ENCODE data around the gene TOM1.

Gene TOM1

GRCh38 chr22:35299673-35300499, at the start of gene TOM1:
TOM1 (plus strand) TSS chr22:35299894; CDS start chr22:35299929, 35 bp downstream.
- DNase-seq, result peak; percentile 89

GRCh38 chr22:35250156-35250555, 49.5 kb upstream of the TOM1 start:
- DNase-seq, result no peak

- no peak for DNase-seq
Measured at GRCh38 chr22:35253946-35254345, 45.7 kb upstream of the TOM1 start.

- no peak for DNase-seq
Measured at GRCh38 chr22:35257002-35257320, 42.7 kb upstream of the TOM1 start.

- DNase-seq, result peak; percentile 10
Measured at GRCh38 chr22:35257321-35258190, 42.1 kb upstream of the TOM1 start, which contains the start of gene HMGXB4. HMGXB4 (plus strand) TSS chr22:35257493; CDS start chr22:35262391, 4,898 bp downstream.

GRCh38 chr22:35258191-35258988, 41.3 kb upstream of the TOM1 start:
- DNase-seq, result no peak

- no peak for DNase-seq
Measured at GRCh38 chr22:35264986-35265385, 34.7 kb upstream of the TOM1 start.

GRCh38 chr22:35266277-35266676, 33.4 kb upstream of the TOM1 start:
- no peak for DNase-seq

GRCh38 chr22:35269630-35270029, 30.1 kb upstream of the TOM1 start:
- DNase-seq, result no peak

- DNase-seq, result no peak
Measured at GRCh38 chr22:35274154-35274871, 25.4 kb upstream of the TOM1 start.

- DNase-seq, result no peak
Measured at GRCh38 chr22:35275580-35275979, 24.1 kb upstream of the TOM1 start.

- DNase-seq, result no peak
Measured at GRCh38 chr22:35276019-35276418, 23.7 kb upstream of the TOM1 start.

- no peak for DNase-seq
Measured at GRCh38 chr22:35288116-35288515, 11.6 kb upstream of the TOM1 start.

GRCh38 chr22:35292786-35293185, 6.9 kb upstream of the TOM1 start:
- DNase-seq, result no peak

- DNase-seq, result no peak
Measured at GRCh38 chr22:35296051-35296450, 3.6 kb upstream of the TOM1 start.

- DNase-seq, result peak; percentile 21
Measured at GRCh38 chr22:35299217-35299672, 449 bp upstream of the TOM1 start.

GRCh38 chr22:35301372-35301874, 1.7 kb downstream of the TOM1 start:
- DNase-seq, result no peak

- DNase-seq, result no peak
Measured at GRCh38 chr22:35303029-35303624, 3.4 kb downstream of the TOM1 start.

GRCh38 chr22:35305525-35306070, 5.9 kb downstream of the TOM1 start:
- no peak for DNase-seq

GRCh38 chr22:35306350-35306967, 6.8 kb downstream of the TOM1 start:
- no peak for DNase-seq

GRCh38 chr22:35307372-35307771, 7.7 kb downstream of the TOM1 start:
- DNase-seq, result no peak

Measured in NCI-H510A treated with DMSO at 0.1 percent for 48 hours (cell line).